GM23338 (cell line): ENCODE results near the gene SCART1. TPM values are rescaled to one million over a fixed set of nuclear protein-coding genes. Genes with fewer than 3 reads are reported as not detected.

ENCODE experiments used
- ATAC-seq: fragments of 200-7000 bp; cut with Tn5 transposase; 3 replicates; pipeline ENCODE4 v1.9.1; 2020
- DNase-seq: peaks from one replicate; pipeline ENCODE4 v3.0.0-alpha.2; 2015; ENCODE audit warnings: low spot score
- H2AFZ ChIP-seq: fragments of 200-600 bp; sonication (generic); 2 replicates; pipeline ENCODE4 v1.8.0; 2016; ENCODE audit warnings: antibody characterized with exemption, mild to moderate bottlenecking, moderate library complexity
- H3F3A ChIP-seq: fragments of 200-600 bp; sonication (generic); replicated peaks from 2 replicates; pipeline ENCODE4 v1.8.0; 2017; ENCODE audit warnings: antibody characterized with exemption, mixed run types, low read depth
- H3K27ac ChIP-seq: fragments of 200-600 bp; sonication (generic); 2 replicates; pipeline ENCODE4 v1.6.1; 2016; ENCODE audit warnings: low read depth
- H3K27me3 ChIP-seq: fragments of 200-600 bp; sonication (generic); 2 replicates; pipeline ENCODE4 v1.8.0; 2016; ENCODE audit warnings: mild to moderate bottlenecking, mixed run types, moderate library complexity; ENCODE audit not compliant: insufficient read depth
- H3K36me3 ChIP-seq: fragments of 200-600 bp; sonication (generic); 2 replicates; pipeline ENCODE4 v1.8.0; 2016; ENCODE audit warnings: mild to moderate bottlenecking; ENCODE audit not compliant: insufficient read depth
- H3K4me1 ChIP-seq: fragments of 200-600 bp; sonication (generic); 2 replicates; pipeline ENCODE4 v1.8.0; 2016; ENCODE audit warnings: mild to moderate bottlenecking, moderate library complexity; ENCODE audit not compliant: insufficient read depth
- H3K4me2 ChIP-seq: fragments of 200-600 bp; sonication (generic); 2 replicates; pipeline ENCODE4 v1.7.1; 2017; ENCODE audit warnings: mixed run types
- H3K4me3 ChIP-seq: fragments of 200-600 bp; sonication (generic); 2 replicates; pipeline ENCODE4 v1.6.1; 2016; ENCODE audit warnings: mixed run types
- H3K79me2 ChIP-seq: fragments of 200-600 bp; sonication (generic); replicated peaks from 2 replicates; pipeline ENCODE4 v1.8.0; 2017; ENCODE audit warnings: mild to moderate bottlenecking; ENCODE audit not compliant: insufficient read depth
- H3K9me2 ChIP-seq: fragments of 200-600 bp; sonication (generic); 2 replicates; pipeline ENCODE4 v1.8.0; 2017; ENCODE audit not compliant: insufficient read depth
- H4K20me1 ChIP-seq: fragments of 200-600 bp; sonication (generic); replicated peaks from 2 replicates; pipeline ENCODE4 v1.8.0; 2017; ENCODE audit warnings: mild to moderate bottlenecking; ENCODE audit not compliant: insufficient read depth
- H3K27ac Mint-ChIP-seq: 2 replicates; pipeline ENCODE4 v1.8.0; 2020; ENCODE audit warnings: inconsistent platforms, mild to moderate bottlenecking, moderate library complexity, mixed read lengths
- H3K27me3 Mint-ChIP-seq: 3 replicates; pipeline ENCODE4 v1.8.0; 2022; ENCODE audit warnings: low read depth, mild to moderate bottlenecking, moderate library complexity, mixed read lengths, inconsistent platforms; ENCODE audit not compliant: insufficient read depth, poor library complexity
- H3K36me3 Mint-ChIP-seq: 3 replicates; pipeline ENCODE4 v1.8.0; 2021; ENCODE audit warnings: low read depth, mild to moderate bottlenecking, inconsistent platforms, moderate library complexity, mixed read lengths
- H3K4me1 Mint-ChIP-seq: 3 replicates; pipeline ENCODE4 v1.8.0; 2020; ENCODE audit warnings: mild to moderate bottlenecking, inconsistent platforms, mixed read lengths
- H3K4me3 Mint-ChIP-seq: 3 replicates; pipeline ENCODE4 v1.8.0; 2021; ENCODE audit warnings: moderate library complexity, mild to moderate bottlenecking, inconsistent platforms, mixed read lengths
- H3K9me3 Mint-ChIP-seq: 3 replicates; pipeline ENCODE4 v1.8.0; 2020; ENCODE audit warnings: moderate library complexity, mild to moderate bottlenecking, inconsistent platforms, mixed read lengths
- CREB1 ChIP-seq: fragments of 250-450 bp; sonication (Bioruptor Pico); IDR thresholded peaks from 2 replicates; pipeline ENCODE4 v1.5.0; 2020; ENCODE audit warnings: low read depth, mild to moderate bottlenecking, moderate library complexity
- CTCF ChIP-seq, 2 experiments: fragments of 200-600 bp in 1 of 2; sonication (generic) in 1 of 2; conservative IDR thresholded peaks; 2 replicates each; pipeline versions ENCODE4 v1.5.1 to v1.6.1; 2016 to 2017; ENCODE audit warnings: antibody characterized with exemption in 2 of 2, low read depth in 2 of 2, mild to moderate bottlenecking in 2 of 2, moderate library complexity in 1 of 2
- ETS1 ChIP-seq: IDR thresholded peaks from 2 replicates; pipeline ENCODE4 v1.6.1; 2016; ENCODE audit warnings: antibody characterized with exemption
- EZH2 ChIP-seq: fragments of 200-600 bp; sonication (generic); IDR thresholded peaks from one replicate; pipeline ENCODE4 v1.8.0; 2017; ENCODE audit warnings: antibody characterized with exemption, mild to moderate bottlenecking, low read depth; ENCODE audit not compliant: unreplicated experiment
- EZH2phosphoT487 ChIP-seq: fragments of 200-600 bp; sonication (generic); IDR thresholded peaks from one replicate; pipeline ENCODE4 v1.8.1; 2018; ENCODE audit warnings: antibody characterized with exemption; ENCODE audit not compliant: unreplicated experiment
- JUNB ChIP-seq: IDR thresholded peaks from one replicate; pipeline ENCODE4 v1.6.1; 2016; ENCODE audit warnings: antibody characterized with exemption; ENCODE audit not compliant: unreplicated experiment
- NANOG ChIP-seq: IDR thresholded peaks from 2 replicates; pipeline ENCODE4 v1.6.1; 2016; ENCODE audit warnings: antibody characterized with exemption, borderline replicate concordance
- POLR2AphosphoS5 ChIP-seq: IDR thresholded peaks from 2 replicates; pipeline ENCODE4 v1.6.1; 2016; ENCODE audit warnings: antibody characterized with exemption, low read depth
- REST ChIP-seq: IDR thresholded peaks from one replicate; pipeline ENCODE4 v1.6.1; 2018; ENCODE audit warnings: antibody characterized with exemption; ENCODE audit not compliant: unreplicated experiment
- STAT1 ChIP-seq: IDR thresholded peaks from one replicate; pipeline ENCODE4 v1.6.1; 2016; ENCODE audit warnings: antibody characterized with exemption; ENCODE audit not compliant: unreplicated experiment
- ZNF114 ChIP-seq: fragments of 250-450 bp; sonication (Bioruptor Pico); IDR thresholded peaks from 2 replicates; pipeline ENCODE4 v1.5.0; 2020; ENCODE audit warnings: mild to moderate bottlenecking, moderate library complexity
- ZNF331 ChIP-seq: fragments of 250-450 bp; sonication (Bioruptor Pico); IDR thresholded peaks from 2 replicates; pipeline ENCODE4 v1.5.0; 2020; ENCODE audit warnings: low read depth, mild to moderate bottlenecking, moderate library complexity
- ZNF462 ChIP-seq: fragments of 250-450 bp; sonication (Bioruptor Pico); IDR thresholded peaks from 2 replicates; pipeline ENCODE4 v1.5.0; 2020; ENCODE audit warnings: mild to moderate bottlenecking, moderate library complexity
- polyA plus RNA-seq: library from polyadenylated mRNA; unstranded; fragments of >200 nt; fragmentation: Nextera tagmentation; extraction: Ambion mirVana; gene quantifications from 2 replicates; pipeline ENCODE4 v1.2.1, GENCODE V29; 2016
- total RNA-seq: library from RNA; depleted of rRNA; stranded (reverse); fragments of >200 nt; shearing (Covaris generic); gene quantifications from 2 replicates; pipeline ENCODE4 v1.2.3, GENCODE V29; 2014

Gene SCART1
- total and polyA plus RNA-seq, 2 experiments from 2014 or later, result 0.59 TPM; not detected in 1

GRCh38 chr10:133465950-133466474, 12.3 kb downstream of the SCART1 start:
- Mint-ChIP-seq H3K27me3 (peaks cover 33% of the 10 kb centered on the region), H3K4me3 (no peak overlapping the region), H3K4me1 (no peaks in the 10 kb centered on the region), H3K36me3 (peaks cover 19% of the 10 kb centered on the region; the same call in 2 of the 3 replicates), H3K27ac (no peak overlapping the region), H3K9me3 (peaks cover 70% of the 10 kb centered on the region)
- no peak for DNase-seq
- Histone ChIP-seq H3F3A (no peaks in the 10 kb centered on the region), H3K9me2 (0 out of 2 replicates have a peak, but pooled peaks cover 1% of the 10 kb centered on the region), H3K4me3 (no peak overlapping the region), H2AFZ (no peak overlapping the region), H3K36me3 (no peaks in the 10 kb centered on the region), H3K4me2 (no peak overlapping the region), H3K4me1 (no peaks in the 10 kb centered on the region), H3K27me3 (peaks cover 23% of the 10 kb centered on the region), H4K20me1 (no peaks in the 10 kb centered on the region), H3K27ac (no peak overlapping the region), H3K79me2 (no peaks in the 10 kb centered on the region)
- no peak for TF ChIP-seq ZNF114 (CRISPR knock-in tag)
- no peak for TF ChIP-seq CREB1
- no peak for TF ChIP-seq POLR2AphosphoS5
- TF ChIP-seq EZH2phosphoT487, result no peak
- no peak for TF ChIP-seq NANOG
- TF ChIP-seq STAT1, result no peak
- TF ChIP-seq ZNF462 (CRISPR knock-in tag), result no peak
- TF ChIP-seq JUNB, result no peak
- TF ChIP-seq CTCF (conservative IDR thresholded peaks at IDR 0.05; ENCODE audit: low read depth in 2 of 2), result no peak
- TF ChIP-seq REST, result no peak
- TF ChIP-seq ETS1, result no peak
- TF ChIP-seq ZNF331 (CRISPR knock-in tag), result no peak
- no peak for TF ChIP-seq EZH2
- ATAC-seq, result no peak
